ENCODE results near the gene PDP2.
"Not testable (repeated sequence)": the region's sequence is repeated elsewhere in the genome, so short reads cannot be mapped to it uniquely, and the experiment has no call there.

PDP2 gene

DNA sequence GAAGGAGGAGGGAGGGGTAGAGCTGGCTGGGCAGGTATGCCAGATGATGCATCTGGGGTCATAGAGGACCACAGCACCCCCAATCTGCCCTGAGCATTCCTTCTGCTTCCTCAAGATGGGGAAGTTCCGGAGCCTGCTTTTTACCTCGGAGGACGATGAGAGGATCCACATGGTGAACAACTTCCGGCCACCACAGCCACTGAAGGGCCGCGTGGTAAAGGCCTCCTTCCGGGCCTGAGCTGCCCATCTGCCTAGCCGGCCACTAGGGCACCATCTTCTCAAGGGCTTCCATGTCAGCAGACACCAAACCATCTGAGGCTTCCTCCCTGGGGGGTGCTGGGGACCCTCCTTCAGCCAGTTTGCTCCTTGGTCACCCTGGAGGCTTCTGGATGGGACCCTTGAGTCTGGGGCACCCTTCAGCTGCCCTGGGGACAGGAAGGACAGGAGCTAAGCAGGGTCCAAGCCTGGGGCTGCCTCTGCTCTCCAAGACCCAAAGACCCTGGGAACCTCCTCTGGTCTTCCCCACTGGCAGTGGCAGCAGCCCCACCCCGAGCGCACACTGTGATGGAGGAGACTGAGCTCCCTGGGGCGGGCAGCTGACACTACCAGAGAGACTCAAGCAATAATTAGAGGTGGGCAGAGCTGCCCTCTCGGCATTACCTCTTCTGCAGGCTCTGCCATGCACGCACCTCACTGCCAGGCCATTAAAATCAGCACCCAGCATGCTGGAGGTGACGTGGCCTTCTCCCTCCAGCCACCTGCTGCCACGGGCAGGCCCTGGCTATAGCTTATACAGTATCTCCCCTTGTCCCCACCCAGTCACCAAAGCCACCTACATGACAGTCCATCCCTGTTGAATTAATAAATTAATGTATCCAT is 26.8 kb upstream of the PDP2 start:
- DNase-seq (ENCODE audit: low spot score): no peak

DNA sequence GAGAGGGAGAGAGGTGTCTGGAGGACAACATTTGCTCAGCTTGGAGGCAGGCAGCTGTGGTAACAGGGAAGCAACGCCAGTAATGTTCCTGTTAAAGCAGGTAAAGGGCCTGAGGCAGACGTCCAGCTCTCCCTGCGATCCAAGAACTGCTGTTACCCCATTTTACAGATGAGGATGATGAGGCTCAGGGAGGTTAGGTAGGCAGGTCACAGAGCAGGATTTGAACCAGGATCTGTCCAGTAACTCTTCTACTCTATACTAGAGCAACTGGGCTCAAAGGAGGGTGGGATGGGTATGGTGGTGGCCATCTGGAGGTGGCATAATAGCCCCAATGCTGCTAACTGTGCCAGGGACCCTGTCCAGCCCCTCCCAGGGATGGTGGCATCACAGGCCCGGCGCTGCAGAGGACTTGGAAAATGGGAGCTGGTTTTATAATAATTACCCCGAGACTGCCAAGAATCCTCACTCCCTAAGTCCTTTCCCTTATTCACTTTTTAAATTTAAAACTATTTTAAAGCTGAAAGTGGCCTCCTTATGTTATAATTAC is 24.1 kb upstream of the PDP2 start:
- DNase-seq (ENCODE audit: low spot score): no peak

DNA sequence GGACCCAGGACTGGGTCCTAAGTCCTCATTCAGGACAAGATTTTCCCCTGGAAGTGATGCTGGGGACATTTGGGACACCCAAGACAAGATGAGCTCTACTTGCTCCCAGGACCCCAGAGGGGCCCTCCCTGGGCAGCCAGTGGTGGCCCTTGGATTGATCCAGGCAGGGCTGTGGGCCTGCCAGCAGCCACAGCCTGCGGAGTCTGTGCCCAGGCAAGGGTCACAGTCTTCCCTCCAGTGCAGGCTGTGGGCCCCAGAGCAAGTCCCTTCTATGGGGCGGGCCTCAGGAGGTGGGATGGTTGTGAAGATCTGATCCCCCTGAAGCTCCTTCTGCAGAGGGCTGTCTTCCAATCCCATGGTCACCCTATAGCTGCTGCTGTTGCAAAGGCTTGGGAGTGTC is 23.5 kb upstream of the PDP2 start:
- DNase-seq (ENCODE audit: low spot score): no peak

DNA sequence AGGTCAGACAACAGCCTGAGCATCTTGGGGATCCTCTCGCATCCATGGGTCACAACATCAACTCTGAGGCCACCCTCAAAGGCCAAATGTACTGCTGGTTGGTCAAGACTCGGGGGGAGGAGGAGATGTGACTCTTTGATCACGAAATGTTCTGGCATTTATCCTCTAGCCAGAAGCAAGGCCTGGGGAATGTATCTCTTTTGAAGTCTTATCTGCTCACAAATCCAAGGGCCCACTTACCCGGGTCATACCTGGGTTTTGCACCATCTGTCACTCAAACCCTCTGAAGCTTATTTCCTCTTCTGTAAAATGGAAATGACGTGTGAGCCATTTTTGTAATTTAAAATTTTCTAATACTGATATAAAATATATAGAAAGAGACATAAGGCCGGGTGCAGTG is 22.9 kb upstream of the PDP2 start:
- no peak for DNase-seq (ENCODE audit: low spot score)

DNA sequence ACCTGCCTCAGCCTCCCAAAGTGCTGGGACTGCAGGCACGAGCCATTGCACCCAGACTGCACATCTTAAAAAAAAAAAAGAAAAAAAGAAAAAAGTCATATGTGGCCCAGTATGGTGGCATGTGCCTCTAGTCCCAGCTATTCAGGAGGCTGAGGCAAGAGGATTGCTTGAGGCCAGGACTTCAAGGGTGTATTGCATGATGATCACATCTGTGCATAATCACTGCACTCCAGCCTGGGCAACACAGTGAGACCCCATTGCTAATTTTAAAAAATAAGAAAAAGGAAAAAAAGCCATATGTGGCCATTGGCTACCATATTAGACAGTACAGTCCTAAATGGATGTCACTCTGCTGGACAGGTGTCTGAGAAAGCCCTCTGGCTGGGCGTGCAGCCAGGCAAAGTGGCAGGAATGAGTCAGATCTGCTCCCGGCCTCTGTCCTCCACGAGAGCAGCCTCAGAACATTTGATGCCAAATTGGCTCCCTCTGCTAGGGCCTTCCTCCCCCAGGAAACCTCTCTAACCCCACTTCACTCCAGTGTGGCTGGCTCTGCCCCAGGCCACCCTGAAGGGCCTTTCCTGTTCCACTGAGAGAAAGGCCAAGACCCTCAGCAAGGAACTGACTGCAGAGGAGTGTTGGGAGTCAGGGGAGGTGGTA is 21.4 kb upstream of the PDP2 start:
- peak; percentile 62 for DNase-seq (ENCODE audit: low spot score)

DNA sequence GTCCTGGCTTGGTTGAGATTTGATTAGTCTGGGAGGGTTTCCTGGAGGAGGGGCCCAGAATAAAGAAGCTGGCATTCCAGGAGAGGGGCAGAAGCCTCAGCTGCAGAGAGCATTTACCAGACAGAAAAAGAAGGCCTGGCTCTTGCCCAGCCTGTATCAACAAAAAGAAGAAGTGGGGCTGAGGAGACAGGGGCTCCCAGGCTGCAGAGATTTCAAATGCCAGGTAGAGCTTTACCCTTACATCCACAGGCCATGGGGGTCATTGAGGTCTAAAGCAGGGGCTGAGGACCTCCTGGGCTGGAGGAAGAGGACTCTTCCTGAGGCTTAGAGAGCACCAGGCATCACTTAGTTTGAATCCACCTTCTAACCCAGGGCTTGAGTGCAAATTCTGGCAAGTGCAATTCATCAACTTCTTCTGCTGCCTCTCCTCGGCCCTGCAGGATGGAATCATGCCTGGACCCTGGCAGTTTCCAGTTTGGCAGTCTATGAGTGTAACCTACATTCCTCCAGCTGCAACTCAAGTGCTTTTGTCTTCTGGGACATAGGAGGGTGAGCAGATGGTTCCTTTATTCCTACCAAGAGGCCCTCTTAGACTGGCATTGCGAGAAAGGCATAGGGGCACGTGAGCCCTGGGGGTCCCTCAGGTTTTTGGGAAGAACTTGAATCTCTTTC is 20.8 kb upstream of the PDP2 start:
- no peak for DNase-seq (ENCODE audit: low spot score)

DNA sequence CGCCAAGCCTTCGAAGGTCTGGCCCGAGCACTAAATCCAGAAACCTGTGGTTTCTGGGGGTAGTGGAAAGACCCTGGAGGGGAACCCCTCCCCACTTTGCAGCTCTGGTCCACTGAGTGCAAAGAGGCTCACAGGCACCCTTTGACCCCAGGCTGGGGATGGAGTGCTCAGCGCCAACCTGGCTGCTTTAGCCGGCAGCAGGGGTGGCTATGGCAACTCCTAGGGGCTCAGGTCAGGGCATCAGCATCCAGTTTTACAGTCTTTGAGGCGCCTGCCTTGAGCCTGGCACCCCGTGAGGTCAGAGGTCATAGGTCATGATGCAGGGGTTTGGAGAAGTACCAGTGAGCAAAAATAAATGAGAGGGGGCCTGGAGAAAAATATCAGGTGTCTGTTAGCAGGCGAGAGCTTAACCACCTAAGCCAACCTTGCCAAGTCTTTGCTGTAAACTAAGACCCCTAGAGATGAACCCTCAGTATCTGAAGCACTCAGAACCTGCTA is 18.2 kb upstream of the PDP2 start:
- no peak for DNase-seq (ENCODE audit: low spot score)

DNA sequence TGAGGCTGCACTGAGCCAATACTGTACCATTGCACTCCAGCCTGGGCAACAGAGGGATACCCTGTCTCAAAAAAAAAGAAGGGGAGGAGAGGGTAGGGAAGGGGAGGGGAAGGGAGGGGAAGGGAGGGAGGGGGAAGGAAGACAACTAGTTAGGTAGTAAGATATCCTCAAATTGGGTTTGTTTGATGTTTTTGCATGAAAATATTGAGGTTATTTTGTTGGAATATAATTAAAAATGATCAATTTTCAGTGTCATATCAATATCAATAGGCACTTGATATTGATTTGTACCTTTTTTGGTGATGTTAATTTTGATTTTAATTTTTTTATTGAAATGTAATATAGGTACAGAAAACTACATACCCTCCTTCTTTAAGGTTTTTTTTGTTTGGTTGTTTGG is 16.6 kb upstream of the PDP2 start:
- DNase-seq (ENCODE audit: low spot score): no peak

DNA sequence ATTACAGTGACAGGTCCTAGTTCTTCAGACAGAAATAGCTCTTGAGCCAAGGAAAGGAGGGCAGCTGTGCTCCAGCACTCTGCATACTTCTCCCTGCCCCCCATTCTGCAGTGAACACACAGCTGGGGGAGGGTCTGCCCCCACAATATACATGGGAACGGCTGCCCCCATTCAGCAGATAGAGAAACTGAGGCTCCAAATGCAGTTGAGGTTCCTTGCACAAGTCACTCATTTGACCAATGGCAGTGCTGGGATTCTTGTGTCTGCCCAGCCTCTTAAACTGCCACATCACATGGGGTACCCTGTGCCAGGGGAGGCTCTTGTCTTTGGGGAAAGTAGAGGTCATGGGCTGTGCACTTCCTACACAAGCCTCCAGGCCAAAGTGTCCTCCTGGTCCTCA is 10.9 kb upstream of the PDP2 start:
- no peak for DNase-seq (ENCODE audit: low spot score)

DNA sequence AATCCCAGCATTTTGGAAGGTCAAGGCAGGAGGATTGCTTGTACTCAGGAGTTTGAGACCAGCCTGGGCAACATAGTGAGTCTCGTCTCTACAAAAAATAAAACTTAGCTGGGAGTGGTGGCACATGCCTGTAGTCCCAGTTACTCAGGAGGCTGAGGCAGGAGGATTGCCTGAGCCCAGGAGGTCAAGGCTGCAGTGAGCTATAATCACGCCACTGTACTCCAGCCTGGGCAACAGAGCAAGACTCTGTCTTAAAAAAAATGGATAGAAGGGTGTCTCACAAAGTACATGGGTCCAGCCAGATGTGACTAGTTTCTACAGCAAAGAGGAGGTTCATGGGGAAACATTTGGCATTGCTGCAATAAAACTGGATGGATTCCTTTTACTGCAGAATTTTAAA is 9.0 kb upstream of the PDP2 start:
- DNase-seq (ENCODE audit: low spot score): not testable (repeated sequence)

DNA sequence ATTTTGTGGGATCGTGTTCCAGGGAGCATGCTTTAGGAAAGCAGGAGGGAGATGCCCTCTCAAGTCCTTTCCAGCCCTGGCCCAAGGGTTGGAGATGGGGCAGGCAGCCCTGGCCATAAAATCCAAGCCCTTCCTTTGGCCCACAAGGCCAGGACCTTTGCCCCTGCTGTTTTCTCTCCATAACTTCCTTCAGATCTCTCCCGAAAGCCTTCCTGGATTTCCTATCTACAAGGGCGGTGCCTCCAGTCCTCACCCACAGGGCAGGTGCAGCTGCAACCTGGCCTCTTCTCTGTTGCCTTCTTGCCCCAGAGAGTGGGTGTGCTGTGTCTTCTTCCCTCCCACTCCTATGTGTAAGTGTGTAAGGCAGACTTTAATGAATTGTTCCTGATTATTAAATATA is 8.5 kb upstream of the PDP2 start:
- DNase-seq (ENCODE audit: low spot score): no peak

DNA sequence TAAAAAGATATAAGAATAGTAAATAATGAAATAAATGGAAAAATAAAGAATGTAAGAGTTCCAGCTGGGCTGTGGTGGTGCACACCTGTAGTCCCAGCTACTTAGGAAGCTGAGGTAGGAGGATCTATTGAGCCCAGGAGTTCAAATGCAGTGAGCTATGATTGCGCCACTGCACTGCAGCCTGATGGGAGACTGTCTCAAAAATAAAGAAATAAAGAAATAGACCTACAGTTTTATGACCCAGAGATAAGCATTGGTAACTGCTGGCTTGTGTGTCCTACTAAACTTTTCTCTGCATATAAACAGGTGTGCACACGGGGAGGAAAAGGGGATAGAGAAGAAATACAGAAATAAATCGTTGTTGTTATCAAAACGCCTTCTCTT is 7.8 kb upstream of the PDP2 start:
- DNase-seq (ENCODE audit: low spot score): no peak

DNA sequence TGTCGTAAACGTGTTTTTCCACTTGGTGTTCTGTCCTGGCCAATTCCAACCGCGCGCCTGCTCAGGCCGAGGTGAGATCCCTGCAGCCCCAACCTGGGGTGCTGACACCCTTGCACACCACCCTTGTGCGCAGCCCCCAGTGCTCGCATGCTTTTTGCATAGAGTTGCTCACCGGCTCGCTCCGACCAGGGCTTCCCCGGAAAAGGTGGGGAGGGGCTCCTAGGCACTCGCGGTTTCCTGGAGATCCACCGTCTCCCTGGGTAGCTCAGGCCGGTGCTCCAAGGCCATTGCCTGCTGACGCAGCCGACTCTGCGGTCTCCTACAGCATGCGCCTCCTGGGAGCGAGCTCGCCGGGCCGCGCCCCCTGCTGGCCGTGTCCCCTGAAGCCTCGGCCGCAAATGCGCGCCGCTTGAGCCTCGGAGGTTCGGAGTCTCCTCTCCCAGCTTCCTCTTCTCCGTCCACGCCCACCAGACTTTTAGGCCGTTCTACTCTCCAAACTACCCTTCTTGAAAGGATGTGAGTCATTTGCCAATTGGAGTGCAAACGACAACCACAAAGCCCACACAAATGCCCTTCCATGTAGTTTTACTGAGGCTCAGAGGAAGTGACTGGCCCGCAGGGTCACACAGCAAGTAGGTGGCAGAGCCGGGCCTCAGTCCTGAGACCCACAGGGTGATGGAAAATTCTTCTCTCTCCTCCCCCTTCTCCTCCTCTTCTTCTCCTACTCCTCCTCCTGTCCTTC is 7.2 kb upstream of the PDP2 start:
- peak; percentile 96 for DNase-seq (ENCODE audit: low spot score)

DNA sequence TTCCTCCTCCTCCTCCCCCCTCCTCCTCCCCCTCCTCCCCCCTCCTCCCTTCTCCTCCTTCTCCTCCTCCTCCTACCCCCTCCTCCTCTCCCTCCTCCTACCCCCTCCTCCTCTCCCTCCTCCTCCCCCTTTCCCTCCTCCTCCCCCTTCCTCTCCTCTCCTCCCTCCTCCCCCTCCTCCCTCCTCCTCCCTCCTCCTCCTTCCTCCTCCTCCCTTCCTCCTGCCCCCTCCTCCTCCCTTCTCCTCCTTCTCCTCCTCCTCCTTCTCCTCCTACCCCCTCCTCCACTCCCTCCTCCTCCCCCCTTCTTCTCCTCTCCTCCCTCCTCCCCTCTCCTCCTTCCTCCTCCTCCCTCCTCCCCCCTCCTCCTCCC is 6.6 kb upstream of the PDP2 start:
- no peak for DNase-seq (ENCODE audit: low spot score)

DNA sequence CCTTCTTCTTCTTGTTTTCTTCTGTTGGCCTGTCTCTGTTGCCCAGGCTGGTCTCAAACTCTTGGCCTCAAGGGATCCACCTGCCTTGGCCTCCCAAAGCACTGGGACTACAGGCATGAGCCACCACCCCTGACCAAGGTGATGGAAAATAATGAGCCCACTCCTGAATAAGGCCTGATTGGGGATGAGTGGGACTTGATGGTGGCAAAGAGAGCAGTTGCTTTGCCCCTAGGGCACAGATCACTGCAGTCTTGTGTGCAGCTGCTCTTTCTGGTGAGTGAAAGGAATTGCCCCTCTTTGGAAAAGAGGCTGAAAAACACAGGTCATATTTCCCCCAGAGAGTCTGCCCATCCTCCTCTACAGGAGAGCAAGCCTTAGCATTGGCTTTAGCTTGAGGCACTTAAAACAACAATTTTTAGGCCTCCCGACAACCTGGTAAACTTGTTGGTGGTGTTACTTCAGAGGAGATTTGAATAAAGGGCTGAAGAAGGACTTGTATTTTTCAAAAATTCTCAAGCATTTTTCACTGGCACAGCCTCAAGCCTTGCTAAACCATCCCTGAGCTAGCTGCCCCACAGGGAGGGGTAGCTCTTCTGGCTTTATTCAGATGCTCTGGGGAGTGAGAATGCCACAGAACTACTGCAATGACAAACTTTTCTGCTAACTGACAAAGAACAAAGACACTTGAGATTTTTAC is 6.1 kb upstream of the PDP2 start:
- peak; percentile 50 for DNase-seq (ENCODE audit: low spot score)

DNA sequence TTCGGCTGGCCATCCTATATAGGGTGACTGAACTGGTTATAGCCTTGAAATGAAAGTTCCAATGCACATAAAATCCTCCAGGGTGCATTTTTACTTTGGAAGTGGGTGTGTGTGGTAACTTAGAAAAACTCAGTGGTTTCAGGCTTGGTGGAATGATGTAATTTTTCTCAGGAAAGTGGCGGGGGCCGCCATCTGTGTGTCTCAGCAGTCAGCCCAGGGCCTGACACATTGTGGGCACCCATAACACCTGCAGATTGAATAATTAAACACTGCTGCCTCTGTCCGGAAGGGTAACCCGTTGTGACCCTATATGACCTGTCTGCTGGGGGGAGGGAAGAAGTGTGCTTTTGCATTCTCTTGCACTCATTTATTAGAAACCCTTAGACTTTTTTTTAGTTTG is 2.2 kb upstream of the PDP2 start:
- peak; percentile 40 for DNase-seq (ENCODE audit: low spot score)

DNA sequence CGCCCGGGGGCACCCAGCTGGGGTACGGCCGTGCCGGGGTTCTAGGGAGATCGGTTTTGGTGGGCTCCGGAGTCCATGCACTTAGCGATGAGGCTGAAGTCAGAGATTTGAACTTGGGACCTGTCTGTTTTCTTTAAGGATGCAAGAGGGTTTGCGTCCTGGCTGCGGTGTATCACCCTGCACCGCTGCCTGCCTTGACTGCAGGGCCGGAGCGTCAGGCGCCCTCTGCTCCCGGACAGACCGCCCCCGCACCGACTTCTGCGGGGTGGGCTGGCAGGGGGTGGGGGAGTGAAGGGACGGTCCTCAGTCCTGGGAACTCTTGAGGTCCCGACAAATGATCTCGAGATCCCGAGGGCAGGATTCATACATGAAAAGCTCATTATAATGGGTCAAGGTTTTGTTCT is 701 bp downstream of the PDP2 start:
- DNase-seq (ENCODE audit: low spot score): no peak

DNA sequence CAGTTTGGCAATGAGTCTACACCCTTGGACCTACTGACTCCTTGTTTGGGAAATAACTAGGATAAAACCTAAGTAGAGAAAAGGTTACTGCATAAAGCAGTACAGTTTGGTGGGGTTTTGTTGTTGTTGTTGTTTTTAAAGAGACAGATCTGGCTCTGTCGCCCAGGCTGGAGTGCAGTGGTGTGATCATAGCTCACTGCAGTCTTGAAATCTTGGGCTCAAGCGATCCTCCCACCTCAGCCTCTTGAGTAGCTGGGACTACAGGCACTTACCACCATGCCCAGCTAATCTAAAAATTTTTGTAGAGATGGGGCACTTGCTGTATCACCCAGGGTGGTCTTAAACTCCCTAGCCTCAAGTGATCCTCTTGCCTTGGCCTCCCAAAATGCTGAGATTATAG is 1.2 kb downstream of the PDP2 start:
- no peak for DNase-seq (ENCODE audit: low spot score)

DNA sequence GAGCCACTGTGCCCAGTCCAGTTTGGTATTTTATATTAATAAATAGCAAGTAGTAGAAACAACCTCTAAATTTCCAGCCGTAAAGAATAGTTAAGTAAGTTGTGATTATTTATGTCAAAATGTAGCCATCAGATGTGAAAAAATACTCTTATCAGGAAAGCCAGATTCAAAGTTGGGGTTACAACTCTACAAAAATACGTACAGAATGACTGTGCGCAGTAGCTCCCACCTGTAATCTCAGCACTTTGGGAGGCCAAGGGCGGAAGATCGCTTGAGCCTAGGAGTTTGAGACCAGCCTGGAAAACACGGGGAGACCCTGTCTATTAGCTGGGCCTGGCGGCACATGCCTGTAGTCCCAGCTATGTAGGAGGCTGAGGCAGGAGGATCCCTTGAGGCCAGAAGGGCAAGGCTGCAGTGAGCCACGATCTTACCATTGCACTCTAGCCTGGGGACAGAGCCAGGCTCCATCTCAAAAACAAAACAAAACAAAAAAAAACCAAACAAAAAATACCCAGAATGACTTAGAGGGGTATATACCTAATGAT is 1.7 kb downstream of the PDP2 start:
- DNase-seq (ENCODE audit: low spot score): no peak

DNA sequence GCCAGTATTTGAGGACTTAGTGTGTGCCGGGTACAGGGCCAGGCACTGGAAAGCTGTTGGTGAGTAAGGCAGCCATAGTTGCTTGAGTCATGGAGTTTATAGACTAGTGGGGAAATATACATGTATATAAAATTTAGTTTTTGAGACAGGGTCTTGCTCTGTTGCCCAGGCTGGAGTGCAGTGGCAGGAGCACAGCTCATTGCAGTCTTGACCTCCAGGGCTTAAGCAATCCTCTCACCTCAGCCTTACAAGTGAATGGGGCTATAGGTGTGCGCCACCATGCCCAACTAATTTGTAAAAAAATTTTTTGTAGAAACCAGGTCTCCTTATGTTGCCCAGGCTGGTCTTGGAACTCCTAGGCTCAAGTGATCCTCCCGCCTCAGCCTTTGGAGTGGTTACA is 2.4 kb downstream of the PDP2 start:
- no peak for DNase-seq (ENCODE audit: low spot score)

DNA sequence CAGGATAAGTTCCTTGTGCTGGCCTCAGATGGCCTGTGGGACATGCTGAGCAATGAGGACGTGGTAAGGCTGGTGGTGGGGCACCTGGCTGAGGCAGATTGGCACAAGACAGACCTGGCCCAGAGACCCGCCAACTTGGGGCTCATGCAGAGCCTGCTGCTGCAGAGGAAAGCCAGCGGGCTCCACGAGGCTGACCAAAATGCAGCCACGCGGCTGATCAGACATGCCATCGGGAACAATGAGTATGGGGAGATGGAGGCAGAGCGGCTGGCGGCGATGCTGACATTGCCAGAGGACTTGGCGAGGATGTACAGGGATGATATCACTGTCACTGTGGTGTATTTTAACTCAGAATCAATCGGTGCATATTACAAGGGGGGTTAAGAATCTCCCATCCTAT is 5.2 kb downstream of the PDP2 start:
- no peak for DNase-seq (ENCODE audit: low spot score)
